DLD1 (cell line): ENCODE measurements around the gene COPS6.

Experiments
- in situ Hi-C: cut with HindIII; loops from 2 replicates; pipeline ENCODE4 v1.10.0; 2017; ENCODE audit warnings: low sequenced_read_pairs

The COPS6 gene

GRCh38 chr7:100101016-100101862, 12.5 kb downstream of the COPS6 start, which contains the start of the genes AP4M1 and MCM7:
AP4M1 (plus strand) TSS chr7:100101643; CDS start chr7:100101715, 72 bp downstream.
MCM7 (minus strand) TSS chr7:100101397; CDS start chr7:100101294, 103 bp downstream.
- in situ Hi-C loops = no loop called here

- in situ Hi-C loops = no loop called here
Measured at GRCh38 chr7:100102950-100103840, 14.4 kb downstream of the COPS6 start.

GRCh38 chr7:100105534-100105933, 16.8 kb downstream of the COPS6 start:
- in situ Hi-C loops = no loop called here

- in situ Hi-C loops = no loop called here
Measured at GRCh38 chr7:100106633-100107032, 17.9 kb downstream of the COPS6 start.

DNA sequence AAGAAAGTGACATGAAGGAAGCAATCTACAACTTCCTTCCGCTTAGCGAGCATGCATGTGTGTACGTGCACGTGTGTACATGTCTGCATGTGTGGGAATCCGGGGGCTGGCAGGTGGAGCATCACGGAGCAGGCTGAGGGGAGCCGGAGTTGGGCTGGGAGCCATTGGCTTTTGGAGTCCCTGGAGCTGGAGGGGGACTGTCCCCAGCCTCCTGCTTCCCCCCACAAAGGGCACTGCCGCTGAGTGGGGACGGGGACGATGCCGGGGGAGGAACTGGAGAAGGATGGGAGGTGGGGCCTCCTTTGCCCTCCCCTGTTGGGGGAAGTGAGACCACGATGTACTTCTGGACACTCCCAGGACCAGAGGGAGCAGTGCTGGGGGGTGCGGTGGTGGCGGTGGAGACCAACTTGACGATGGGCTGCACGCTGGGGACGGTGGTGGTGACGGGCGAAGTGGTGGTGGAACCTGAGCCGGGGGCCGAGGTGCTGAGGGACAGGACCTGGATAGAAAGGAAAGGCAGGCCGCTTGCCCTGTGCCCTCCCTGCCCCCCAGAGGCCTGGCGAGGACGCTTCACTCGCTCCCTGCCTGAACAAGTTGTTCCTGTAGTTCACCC, 18.5 kb downstream of the COPS6 start:
- in situ Hi-C loops = no loop called here

GRCh38 chr7:100107890-100108289, 19.1 kb downstream of the COPS6 start:
- in situ Hi-C loops = no loop called here

DNA sequence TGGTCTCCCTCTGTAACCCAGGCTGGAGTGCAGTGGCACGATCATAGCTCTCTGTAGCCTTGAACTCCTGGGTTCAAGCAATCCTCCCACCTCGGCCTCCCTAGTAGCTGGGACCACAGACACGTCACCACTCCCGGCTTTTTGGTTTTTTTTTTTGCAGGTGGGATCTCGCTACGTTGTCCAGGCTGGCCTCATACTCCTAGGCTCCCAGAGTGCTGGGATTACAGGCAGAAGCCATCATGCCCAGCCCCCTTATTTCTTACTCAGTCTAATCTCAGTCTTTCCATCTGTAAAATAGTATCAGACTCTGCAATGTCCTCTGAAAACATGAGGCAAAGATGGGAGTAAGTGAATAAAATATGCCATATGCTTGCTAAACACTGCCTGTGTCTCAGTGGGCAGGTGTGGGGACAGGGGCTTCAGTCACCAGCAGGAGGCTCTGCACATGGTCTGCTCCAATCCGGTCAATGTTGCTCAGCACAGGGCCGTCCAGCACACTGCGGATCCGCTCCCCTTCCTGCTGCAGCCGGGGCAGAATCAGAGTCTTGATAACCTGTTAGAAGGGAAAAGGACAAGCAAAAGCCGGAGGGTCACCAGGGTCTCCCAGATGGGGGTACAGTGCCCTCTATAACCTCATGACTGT, 20.9 kb downstream of the COPS6 start:
- in situ Hi-C loops = no loop called here

- in situ Hi-C loops = no loop called here
Measured at GRCh38 chr7:100111156-100111555, 22.4 kb downstream of the COPS6 start.

GRCh38 chr7:100111914-100112313, 23.1 kb downstream of the COPS6 start:
- in situ Hi-C loops = no loop called here

- in situ Hi-C loops = no loop called here
Measured at GRCh38 chr7:100115026-100115425, 26.3 kb downstream of the COPS6 start.

DNA sequence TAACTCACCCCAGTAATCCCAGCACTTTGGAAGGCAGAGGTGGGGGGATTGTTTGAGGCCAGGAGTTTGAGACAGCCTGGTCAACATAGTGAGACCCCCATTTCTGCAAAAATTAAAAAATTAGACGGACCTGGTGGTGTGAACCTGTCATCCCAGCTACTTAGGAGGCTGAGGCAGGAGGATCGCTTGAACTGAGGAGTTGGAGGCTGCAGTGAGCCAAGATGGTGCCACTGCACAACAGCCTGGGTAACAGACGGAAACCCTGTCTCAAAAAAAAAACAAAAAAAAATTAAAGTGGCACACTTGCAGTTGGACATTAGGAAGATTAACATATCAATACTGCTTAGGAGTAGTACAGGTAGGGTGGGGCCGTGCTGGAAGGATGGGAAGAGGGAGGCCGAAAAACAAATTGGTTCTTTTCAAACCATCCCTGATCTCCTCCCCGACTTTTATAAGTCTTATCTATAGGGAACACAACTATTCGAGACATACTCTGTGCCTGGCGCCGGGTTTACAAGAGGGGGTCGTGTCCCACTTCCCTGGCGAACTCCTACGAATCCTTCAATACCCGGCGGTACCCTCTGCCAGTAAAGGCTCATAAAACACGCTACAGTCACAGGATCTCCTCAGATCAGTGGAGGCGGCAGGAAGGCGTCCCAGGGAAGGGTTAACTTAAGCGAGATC, 29.8 kb downstream of the COPS6 start:
- in situ Hi-C loops = no loop called here

- in situ Hi-C loops = no loop called here
Measured at GRCh38 chr7:100119072-100119969, 30.6 kb downstream of the COPS6 start, which contains the start of the genes CNPY4 and TAF6. CNPY4 (plus strand) TSS chr7:100119634; CDS start chr7:100119745, 111 bp downstream. TAF6 (minus strand) TSS chr7:100119358; CDS start chr7:100114209, 5,149 bp downstream.

GRCh38 chr7:100119970-100120732, 31.4 kb downstream of the COPS6 start:
- in situ Hi-C loops = no loop called here

- in situ Hi-C loops = no loop called here
Measured at GRCh38 chr7:100120733-100121036, 31.9 kb downstream of the COPS6 start.

DNA sequence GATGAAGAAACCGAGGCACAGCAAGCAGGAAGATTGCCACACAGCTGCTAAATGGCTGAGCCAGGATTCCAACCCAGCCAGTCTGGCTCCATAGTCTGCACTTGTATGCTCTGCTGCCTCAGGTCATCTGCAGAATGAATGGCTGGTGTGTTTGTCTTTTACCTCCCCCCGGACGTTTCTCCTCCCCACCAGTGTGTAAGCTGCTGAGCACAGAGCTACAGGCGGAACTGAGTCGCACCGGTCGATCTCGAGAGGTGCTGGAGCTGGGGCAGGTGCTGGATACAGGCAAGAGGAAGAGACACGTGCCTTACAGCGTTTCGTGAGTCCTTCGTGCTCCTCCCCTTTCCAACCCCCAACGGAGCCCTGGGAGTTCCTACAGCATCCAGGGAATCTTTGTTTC, 33.3 kb downstream of the COPS6 start:
- in situ Hi-C loops = no loop called here

GRCh38 chr7:100122568-100122967, 33.8 kb downstream of the COPS6 start:
- in situ Hi-C loops = no loop called here

DNA sequence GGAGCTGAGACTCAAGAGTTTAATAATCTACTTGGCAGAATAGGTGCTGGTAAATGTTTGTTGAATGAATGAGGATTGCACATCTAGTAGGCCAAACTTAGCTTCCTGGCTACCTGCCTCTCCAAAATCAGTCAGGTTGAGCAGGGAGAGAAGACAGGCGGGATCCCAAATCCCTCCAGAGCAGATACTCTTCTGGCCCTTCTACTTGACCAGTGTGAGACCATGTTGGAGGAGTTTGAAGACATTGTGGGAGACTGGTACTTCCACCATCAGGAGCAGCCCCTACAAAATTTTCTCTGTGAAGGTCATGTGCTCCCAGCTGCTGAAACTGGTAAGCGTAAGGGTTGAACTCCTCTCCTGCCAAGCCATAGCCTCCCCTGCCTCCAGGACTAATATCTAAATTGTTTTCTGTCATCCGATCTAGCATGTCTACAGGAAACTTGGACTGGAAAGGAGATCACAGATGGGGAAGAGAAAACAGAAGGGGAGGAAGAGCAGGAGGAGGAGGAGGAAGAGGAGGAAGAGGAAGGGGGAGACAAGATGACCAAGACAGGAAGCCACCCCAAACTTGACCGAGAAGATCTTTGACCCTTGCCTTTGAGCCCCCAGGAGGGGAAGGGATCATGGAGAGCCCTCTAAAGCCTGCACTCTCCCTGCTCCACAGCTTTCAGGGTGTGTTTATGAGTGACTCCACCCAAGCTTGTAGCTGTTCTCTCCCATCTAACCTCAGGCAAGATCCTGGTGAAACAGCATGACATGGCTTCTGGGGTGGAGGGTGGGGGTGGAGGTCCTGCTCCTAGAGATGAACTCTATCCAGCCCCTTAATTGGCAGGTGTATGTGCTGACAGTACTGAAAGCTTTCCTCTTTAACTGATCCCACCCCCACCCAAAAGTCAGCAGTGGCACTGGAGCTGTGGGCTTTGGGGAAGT, 35.8 kb downstream of the COPS6 start:
- in situ Hi-C loops = no loop called here
